Panc1 (cell line): Measurements from ENCODE around the gene ELFN1. TPM values are rescaled to one million over a fixed set of nuclear protein-coding genes. Genes with fewer than 3 reads are reported as not detected.

Experiments used
- ATAC-seq: fragments of 200-7000 bp; cut with Tn5 transposase; 2 replicates; pipeline ENCODE4 v1.9.1; 2020; ENCODE audit warnings: mild to moderate bottlenecking, moderate library complexity
- BruUV-seq: library from RNA; stranded (reverse); fragments of 400-500 nt; replicated peaks from 2 replicates; lab custom pipeline; 2021; lab: Mats Ljungman, UMichigan
- CTCF ChIA-PET: fragments of 300-600 bp; sonication (Branson Sonifier 250); formaldehyde crosslinking; loops from one replicate; lab custom pipeline; 2022; ENCODE audit warnings: antibody characterized with exemption; lab: Charles Lee
- POLR2A ChIA-PET: fragments of 300-600 bp; sonication (Branson Sonifier 250); formaldehyde crosslinking; loops from one replicate; lab custom pipeline; 2022; ENCODE audit warnings: antibody characterized with exemption; lab: Charles Lee
- DNase-seq: peaks from one replicate; pipeline ENCODE4 v3.0.0-alpha.2; 2010; ENCODE audit warnings: low read depth, low spot score
- H3K27ac ChIP-seq: 2 replicates; pipeline ENCODE4 v1.5.1; 2011; ENCODE audit warnings: mild to moderate bottlenecking, low read length, inconsistent platforms
- H3K27me3 ChIP-seq: fragments of 200-500 bp; sonication (Bioruptor generic); 2 replicates; pipeline ENCODE4 v1.6.0; 2014; ENCODE audit warnings: low read length, inconsistent platforms; ENCODE audit not compliant: control insufficient read depth, insufficient read depth
- H3K36me3 ChIP-seq: fragments of 200-500 bp; sonication (Bioruptor generic); 2 replicates; pipeline ENCODE4 v1.5.1; 2014; ENCODE audit warnings: inconsistent platforms, mild to moderate bottlenecking, low read length, moderate library complexity; ENCODE audit not compliant: control insufficient read depth, insufficient read depth
- H3K4me1 ChIP-seq: 2 replicates; pipeline ENCODE4 v1.5.1; 2011; ENCODE audit warnings: inconsistent platforms, mild to moderate bottlenecking, low read length, moderate library complexity; ENCODE audit not compliant: control insufficient read depth, insufficient read depth
- H3K4me3 ChIP-seq, 2 experiments: 2 replicates each; pipeline ENCODE4 v1.5.1; 2011 to 2012; ENCODE audit warnings: low read depth in 2 of 2, low read length in 2 of 2, mild to moderate bottlenecking in 2 of 2, inconsistent platforms in 1 of 2, moderate library complexity in 1 of 2
- H3K9me3 ChIP-seq: fragments of 200-500 bp; sonication (Bioruptor generic); 2 replicates; pipeline ENCODE4 v1.5.1; 2014; ENCODE audit warnings: low read depth, mild to moderate bottlenecking, inconsistent platforms, low read length, moderate library complexity; ENCODE audit not compliant: control insufficient read depth, insufficient read depth
- CTCF ChIP-seq: fragments of 450-650 bp; IDR thresholded peaks from 2 replicates; pipeline ENCODE4 v1.5.1; 2017; ENCODE audit warnings: mild to moderate bottlenecking
- POLR2AphosphoS5 ChIP-seq: IDR thresholded peaks from 2 replicates; pipeline ENCODE4 v1.6.1; 2012; ENCODE audit warnings: mild to moderate bottlenecking, low read depth, low read length, moderate library complexity
- REST ChIP-seq, 2 experiments: IDR thresholded peaks; 2 replicates each; pipeline ENCODE4 v1.6.1; 2011 to 2012; ENCODE audit warnings: low read depth in 2 of 2, control low read depth in 1 of 2, low read length in 1 of 2, mild to moderate bottlenecking in 1 of 2, moderate library complexity in 1 of 2; ENCODE audit not compliant: insufficient read depth in 1 of 2
- SIN3A ChIP-seq: IDR thresholded peaks from 2 replicates; pipeline ENCODE4 v1.6.1; 2012; ENCODE audit warnings: low read depth, mild to moderate bottlenecking, low read length, moderate library complexity, borderline replicate concordance; ENCODE audit not compliant: insufficient read depth
- TCF7L2 ChIP-seq: IDR thresholded peaks from 2 replicates; pipeline ENCODE4 v1.6.1; 2011; ENCODE audit warnings: mild to moderate bottlenecking, low read depth, low read length, inconsistent platforms
- in situ Hi-C: cut with HindIII; loops from 2 replicates; pipeline ENCODE4 v1.10.0; 2016; ENCODE audit warnings: low sequenced_read_pairs, low pct_unique_long_range_greater_than_20kb
- intact Hi-C: fragments of 100-400 bp; cut with micrococcal nuclease; formaldehyde crosslinking; loops from one replicate; pipeline ENCODE4 v1.10.0; 2022; ENCODE audit not compliant: unreplicated experiment
- total RNA-seq: library from RNA; stranded (reverse); gene quantifications from one replicate; pipeline ENCODE4 v1.2.1, GENCODE V29; 2021; ENCODE audit not compliant: unreplicated experiment

ELFN1 gene
- total RNA-seq, 1 experiment from 2014 or later: 39.0 TPM

GRCh38 chr7:1743481-1744230 is 73.6 kb downstream of the ELFN1 start:
- DNase-seq (no peak), ATAC-seq (no peak)
- H3K27ac ChIP-seq: no peak overlapping the region
- intact Hi-C loops: no loop called here
- H3K36me3 ChIP-seq: no peaks in the 10 kb centered on the region
- H3K27me3 ChIP-seq: no peaks in the 10 kb centered on the region
- in situ Hi-C loops: no loop called here
- H3K4me3 ChIP-seq: no peak overlapping the region
- H3K9me3 ChIP-seq: no peaks in the 10 kb centered on the region
- H3K4me1 ChIP-seq: peaks cover 13% of the 10 kb centered on the region
- CTCF ChIA-PET: no interaction called here
- TF ChIP-seq SIN3A (no peak), TCF7L2 (no peak), REST (IDR thresholded peaks at IDR 0.05; ENCODE audit: insufficient read depth in 1 of 2, low read depth in 2 of 2, low read length in 1 of 2) (no peak), CTCF (no peak), POLR2AphosphoS5 (no peak)
- no TSS peak for BruUV-seq
- POLR2A ChIA-PET: interaction anchor here (0.5 kb wide), 1 partner anchor 504 kb away, joined by 10 read pairs; no protein-coding TSS in a partner anchor

GRCh38 chr7:1744296-1745017 is 74.4 kb downstream of the ELFN1 start:
- intact Hi-C loops: no loop called here
- no peaks in the 10 kb centered on the region for H3K27me3 ChIP-seq
- H3K27ac ChIP-seq: no peak overlapping the region
- no peaks in the 10 kb centered on the region for H3K36me3 ChIP-seq
- DNase-seq (no peak), ATAC-seq (no peak)
- POLR2A ChIA-PET: no interaction called here
- no peak overlapping the region for H3K4me3 ChIP-seq
- TF ChIP-seq CTCF: no peak
- TF ChIP-seq REST (IDR thresholded peaks at IDR 0.05; ENCODE audit: insufficient read depth in 1 of 2, low read depth in 2 of 2, low read length in 1 of 2): no peak
- no peak for TF ChIP-seq SIN3A
- TF ChIP-seq POLR2AphosphoS5: no peak
- TF ChIP-seq TCF7L2: no peak
- CTCF ChIA-PET: no interaction called here
- no TSS peak for BruUV-seq
- no peaks in the 10 kb centered on the region for H3K9me3 ChIP-seq
- H3K4me1 ChIP-seq: peaks cover 18% of the 10 kb centered on the region
- in situ Hi-C loops: no loop called here
